Measurements from ENCODE around the gene EYA4.

EYA4 gene

DNA sequence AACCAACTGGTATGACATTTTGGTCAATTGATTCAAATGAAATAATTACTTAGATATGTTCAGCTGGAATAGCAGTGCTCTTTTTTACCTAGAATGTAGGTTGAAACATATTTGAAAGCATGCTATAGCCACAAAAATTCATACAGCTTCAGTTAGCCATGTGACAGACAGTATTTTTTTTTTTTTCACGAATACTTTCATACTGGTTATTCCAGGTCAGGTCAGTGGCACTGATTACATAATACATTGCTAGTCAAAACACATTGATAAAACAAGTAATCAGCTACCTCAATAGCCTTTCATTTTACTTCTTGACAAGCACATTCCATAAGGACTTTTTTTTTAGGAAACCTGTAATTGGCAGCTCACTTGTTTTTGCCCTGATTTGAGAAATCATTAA lies 222.6 kb downstream of the EYA4 start:
- DNase-seq, result no peak

DNA sequence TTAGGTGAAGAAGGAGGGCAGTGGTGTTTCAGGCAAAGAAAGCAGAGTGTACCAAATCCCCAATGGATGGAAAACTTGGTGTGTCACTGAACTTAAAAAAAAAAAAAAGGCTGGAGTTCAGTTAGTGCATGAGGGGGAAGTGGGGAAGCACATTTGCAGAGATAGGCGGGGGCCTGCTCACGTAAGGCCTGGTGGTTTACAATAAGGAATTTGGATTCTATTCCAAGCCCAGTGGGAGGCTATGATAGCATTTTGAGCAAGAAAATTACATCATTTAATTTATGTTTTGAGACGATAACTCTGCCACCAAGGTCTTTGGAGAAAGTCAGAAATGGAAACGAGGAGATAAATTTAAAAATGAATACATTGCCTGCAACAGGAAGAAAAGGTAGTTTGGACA lies 225.5 kb downstream of the EYA4 start:
- DNase-seq, result no peak

DNA sequence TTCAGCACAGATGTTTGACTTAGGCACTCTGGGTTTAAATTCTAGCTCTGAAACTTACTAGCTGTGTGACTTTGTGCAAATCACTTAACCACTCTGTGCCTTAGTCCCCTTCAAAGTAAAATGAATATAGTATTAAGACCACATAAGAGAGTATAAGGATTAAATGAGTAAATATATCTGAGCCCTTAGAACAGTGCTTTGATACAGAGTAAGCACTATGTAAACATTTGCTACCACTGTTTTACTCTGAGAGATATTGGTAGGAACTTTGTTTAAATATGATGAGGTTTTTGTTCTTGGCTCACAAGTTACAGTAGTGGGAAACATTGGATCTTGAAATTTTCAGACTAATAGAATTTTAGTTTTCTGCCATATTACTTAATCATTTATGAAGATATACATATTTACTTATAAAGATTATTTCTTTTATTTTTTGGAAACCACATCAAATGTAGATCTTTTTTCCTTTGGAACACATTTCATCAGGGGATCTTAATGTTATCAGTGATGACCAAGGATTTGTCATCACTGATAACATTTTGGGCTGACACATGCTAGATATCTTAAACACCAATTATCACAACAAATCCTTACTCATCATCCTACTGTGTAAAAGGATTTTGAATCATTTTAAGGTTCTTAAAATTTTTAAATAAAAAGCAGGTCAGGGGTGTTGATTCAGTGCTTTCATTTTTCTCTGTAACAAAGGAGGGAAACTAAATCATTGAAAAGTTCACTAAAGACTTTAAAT lies 226.2 kb downstream of the EYA4 start:
- no peak for DNase-seq

DNA sequence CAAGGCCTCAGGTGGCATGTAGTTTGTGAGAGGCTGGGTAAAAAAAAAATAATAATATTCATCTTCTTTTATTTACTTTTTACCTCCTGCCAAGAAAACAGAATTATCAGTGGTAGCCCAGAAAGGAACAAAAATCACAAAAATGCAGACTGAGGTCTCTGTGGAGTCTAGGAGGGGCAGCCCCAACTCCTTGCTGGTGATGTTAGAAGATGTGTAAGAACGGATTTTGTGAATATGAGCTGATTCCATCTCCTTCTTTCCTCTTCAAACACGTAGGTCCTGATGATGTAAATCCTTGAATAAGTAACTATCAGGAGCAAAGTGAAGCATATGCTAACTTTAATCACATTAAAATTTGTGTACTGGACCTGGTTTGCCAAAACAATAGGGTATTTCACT lies 226.8 kb downstream of the EYA4 start:
- no peak for DNase-seq

- no peak for DNase-seq
These were observed 227.4 kb downstream of the EYA4 start for GRCh38 chr6:133468591-133468990.

GRCh38 chr6:133474516-133474915 lies 233.4 kb downstream of the EYA4 start:
- no peak for DNase-seq

- DNase-seq, result no peak
These were observed 237.5 kb downstream of the EYA4 start for GRCh38 chr6:133478673-133479072.

DNA sequence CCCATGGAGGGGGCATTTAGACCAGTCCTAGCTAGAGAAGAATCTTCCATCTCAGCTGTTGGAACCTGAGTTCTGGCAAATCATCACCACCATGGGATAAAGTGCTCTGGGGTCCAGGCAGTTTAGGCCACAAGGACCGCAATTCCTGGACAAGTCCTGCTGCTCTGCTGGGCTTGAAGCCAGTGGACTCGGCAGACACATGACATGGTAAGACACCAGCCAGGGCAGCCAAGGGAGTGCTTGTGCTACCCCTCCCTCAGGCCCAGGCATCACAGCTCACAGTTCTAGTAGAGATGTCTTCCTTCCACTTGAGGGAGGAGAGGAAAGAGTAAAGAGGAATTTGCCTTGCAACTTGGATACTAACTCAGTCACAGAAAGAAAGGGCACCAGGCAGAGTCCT lies 246.0 kb downstream of the EYA4 start:
- no peak for DNase-seq

GRCh38 chr6:133495205-133495903 lies 254.2 kb downstream of the EYA4 start:
- no peak for DNase-seq

- DNase-seq, result no peak
These were observed 258.5 kb downstream of the EYA4 start for GRCh38 chr6:133499662-133500061.

DNA sequence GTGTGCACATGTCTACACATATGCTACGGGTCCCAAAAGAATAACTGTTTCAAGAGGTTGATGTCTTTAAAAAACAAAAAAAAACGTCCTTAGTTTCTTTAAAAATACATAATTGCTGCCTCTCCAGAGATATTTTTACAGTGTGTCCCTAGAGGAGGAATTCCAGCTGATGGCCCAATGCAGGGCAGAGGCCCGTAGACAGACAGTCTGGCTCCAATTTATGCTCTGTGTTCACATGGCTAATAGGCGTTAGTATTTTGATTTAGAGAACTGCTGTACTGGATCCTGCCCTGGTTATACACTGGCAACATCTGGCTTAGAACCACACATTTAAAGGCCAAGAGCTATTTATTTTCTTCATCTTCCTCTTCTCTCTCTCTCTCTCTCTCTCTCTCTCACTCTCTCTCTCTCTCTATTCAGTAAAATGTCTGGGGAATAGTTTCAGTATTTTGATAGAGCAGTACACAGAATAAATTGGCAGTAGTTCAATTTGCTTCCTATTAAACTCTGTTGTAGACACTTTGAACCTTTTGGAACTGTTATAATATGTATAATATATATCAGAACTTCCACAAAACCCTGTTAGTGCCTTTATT lies 260.6 kb downstream of the EYA4 start:
- no peak for DNase-seq

- no peak for DNase-seq
These were observed 261.5 kb downstream of the EYA4 start for GRCh38 chr6:133502441-133503335.

- DNase-seq, result no peak
These were observed 262.2 kb downstream of the EYA4 start for GRCh38 chr6:133503336-133503729.

- DNase-seq, result no peak
These were observed 263.0 kb downstream of the EYA4 start for GRCh38 chr6:133504158-133504557.

DNA sequence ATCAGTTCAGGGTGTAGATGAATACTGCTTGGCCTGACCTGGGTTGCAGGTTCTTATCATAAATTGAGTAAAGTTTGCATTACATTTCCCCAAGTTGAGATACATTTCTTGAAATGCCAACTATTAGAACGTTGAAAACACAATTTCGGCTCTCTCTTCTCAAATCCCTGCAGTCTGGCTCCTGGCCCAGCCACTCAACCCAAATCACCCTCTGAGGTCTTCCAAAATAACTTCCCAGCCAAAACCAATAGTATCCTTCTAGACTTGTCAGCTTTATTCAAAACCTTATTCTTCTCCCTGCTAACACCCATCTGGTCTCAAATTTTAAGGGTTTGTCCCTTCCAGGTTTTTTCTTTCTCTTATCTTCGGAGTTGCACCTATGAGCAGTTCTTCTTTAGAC lies 263.6 kb downstream of the EYA4 start:
- no peak for DNase-seq

GRCh38 chr6:133505681-133506080 lies 264.5 kb downstream of the EYA4 start:
- no peak for DNase-seq

DNA sequence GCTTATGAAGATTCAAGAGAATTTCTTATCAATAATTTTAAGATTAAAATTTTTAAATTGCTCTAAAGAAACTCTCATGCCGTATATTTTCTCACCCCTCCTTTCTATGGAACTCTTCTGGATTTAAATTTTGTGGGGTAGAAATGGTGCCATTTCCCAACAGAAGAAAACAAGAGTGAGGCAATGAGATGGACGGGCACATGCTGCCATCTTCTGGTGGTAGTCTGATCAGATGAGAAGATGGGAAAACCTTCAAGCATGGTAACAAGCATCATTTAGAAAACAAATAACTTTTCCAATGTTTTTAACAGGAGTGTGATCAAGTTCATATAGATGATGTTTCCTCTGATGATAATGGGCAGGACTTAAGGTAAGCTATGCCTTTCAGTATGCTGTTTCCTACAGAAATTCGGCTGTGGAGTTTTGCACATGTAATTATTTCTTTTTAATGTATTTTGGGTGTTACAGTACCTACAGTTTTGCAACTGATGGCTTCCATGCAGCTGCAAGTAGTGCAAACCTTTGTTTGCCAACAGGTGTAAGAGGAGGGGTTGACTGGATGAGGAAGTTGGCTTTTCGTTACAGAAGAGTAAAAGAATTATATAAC lies 271.4 kb downstream of the EYA4 start:
- no peak for DNase-seq

GRCh38 chr6:133523816-133524215 lies 282.7 kb downstream of the EYA4 start:
- no peak for DNase-seq

- no peak for DNase-seq
These were observed 285.3 kb downstream of the EYA4 start for GRCh38 chr6:133526436-133526835.

GRCh38 chr6:133528566-133528965 lies 287.4 kb downstream of the EYA4 start:
- no peak for DNase-seq

DNA sequence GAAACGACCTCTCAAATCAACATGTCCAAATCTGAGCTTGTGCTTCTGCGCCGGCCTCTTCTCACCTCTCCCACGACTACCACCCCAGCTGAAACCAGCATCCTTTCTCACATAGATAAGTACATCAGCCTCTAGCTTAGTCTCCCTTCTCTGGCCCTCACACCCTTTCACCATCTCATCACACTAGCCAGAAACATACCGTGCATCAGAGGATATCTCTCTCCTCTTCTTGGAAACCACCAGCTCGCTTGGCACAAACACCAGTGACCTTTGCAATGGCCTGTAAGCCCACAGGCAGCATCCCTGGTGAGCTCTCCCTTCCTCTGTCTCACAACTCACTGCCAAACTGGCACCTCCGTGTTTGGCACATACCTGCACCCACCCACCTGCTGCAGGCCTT lies 291.8 kb downstream of the EYA4 start:
- DNase-seq, result no peak

DNA sequence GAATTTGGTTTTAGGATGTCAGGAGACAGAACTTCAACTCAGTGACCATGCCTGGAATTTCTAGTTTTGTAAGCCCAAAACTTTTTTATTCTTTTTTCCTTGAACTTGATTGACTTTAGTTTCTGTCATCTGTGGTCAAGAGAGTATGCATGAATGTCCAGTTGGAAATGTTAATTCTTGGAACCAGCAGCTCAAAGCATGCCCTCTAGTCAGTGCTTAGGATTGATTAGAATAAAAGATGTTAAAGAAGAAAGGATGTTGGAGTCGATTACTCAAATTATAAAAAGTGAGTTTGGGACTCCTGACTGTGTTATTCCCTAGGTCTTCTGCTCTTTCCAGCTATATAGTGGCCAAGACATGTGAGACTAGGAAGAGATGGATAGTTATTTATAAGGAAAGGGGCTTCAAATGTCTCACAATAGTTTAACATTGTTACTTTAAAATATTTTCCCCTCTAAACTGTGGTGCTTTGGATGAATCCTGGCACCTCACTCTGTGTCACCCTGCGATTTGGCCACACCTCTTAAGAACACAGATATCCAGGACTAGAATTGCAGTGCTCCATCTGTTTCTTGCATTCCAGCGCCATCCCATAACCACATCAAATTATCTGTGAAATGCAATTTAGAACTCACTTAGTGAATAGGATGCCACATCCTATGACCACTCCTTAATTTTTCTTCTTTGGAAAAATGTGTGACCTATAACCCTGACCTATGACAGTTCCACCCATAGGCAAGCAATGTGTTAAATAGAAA lies 298.5 kb downstream of the EYA4 start:
- DNase-seq, result no peak
